IPS-18c (cell line): ENCODE measurements around the gene NEAT1.

ENCODE experiments used
- H3K4me3 ChIP-seq: 2 replicates; pipeline ENCODE4 v1.7.0; 2013; ENCODE audit warnings: low read depth, mild to moderate bottlenecking, low read length, moderate library complexity; ENCODE audit not compliant: insufficient read depth
- H3K9me3 ChIP-seq: one replicate; pipeline ENCODE4 v1.6.1; 2013; ENCODE audit warnings: mild to moderate bottlenecking, low read length, moderate library complexity; ENCODE audit not compliant: control insufficient read depth, insufficient read depth

The NEAT1 gene

DNA sequence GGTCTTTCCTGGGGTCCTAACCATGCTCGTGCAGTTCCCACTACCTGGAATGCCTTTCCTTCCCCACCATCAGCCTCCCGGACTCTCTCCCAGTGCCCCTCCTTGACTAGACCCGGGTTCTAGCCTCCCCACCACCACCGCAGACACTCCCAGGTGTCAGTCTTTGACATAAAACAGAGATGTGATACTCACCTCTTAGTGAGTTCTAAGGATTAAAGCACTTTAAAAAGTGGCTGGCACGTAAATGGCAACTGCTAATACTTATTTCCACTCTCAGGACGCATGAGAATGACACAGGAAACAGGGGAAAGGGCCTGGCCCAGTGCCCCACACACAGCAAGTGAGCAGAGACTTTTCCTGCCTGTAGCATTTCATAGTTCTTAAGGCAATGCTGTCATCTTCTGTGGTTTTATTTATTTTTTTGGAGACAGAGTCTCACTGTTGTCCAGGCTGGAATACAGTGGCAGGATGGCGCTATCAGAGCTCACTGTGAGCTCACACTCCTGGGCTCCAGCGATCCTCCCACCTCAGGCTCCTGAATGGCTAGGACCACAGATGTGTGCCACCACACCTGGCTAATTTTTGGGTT is 38.2 kb upstream of the NEAT1 start:
- H3K9me3 ChIP-seq, result no peaks in the 10 kb centered on the region
- no peak overlapping the region for H3K4me3 ChIP-seq

DNA sequence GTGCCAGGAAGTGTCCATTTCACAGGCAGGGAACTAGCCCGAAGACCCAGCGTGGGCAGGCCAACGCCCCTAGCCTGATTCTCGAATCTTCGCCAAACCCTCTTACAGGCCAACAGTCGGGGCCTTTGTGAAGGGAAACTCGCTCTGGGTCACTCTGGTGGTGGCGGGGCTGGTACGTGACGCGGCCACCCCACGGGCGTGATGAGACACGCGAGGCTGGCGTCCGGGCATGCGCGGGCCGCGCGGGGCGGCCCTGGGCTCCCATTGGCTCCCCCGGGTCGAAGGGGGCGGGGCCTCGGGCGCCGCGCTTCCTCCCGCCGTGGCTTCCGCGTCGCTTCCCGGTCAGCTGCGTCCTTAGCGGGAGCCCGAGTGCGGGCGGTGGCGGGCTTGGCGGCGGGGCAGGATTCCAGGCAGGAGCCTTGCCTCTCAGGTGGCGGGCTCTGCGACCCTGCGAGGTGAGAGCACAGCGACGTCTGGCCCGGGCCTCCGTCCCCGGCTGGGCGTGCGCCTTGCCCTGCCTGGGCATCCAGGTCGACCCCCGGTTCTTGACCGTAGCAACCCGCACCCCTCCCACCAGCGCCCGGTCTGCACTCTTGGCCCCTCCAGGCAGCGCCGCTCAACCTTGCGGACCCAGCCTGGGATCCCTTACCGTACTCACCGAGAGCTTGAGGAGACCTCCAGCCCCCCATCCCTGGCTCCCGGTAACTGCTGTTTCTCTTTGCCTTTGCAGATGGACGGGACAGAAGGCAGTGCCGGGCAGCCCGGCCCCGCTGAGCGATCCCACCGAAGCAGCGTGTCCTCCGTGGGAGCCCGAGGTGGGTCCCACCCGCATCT is 36.1 kb upstream of the NEAT1 start, which contains the start of gene FRMD8:
FRMD8 (plus strand) TSS at position 331 of the 834 bp plus-strand sequence; CDS start at position 731, 400 bp downstream.
- Histone ChIP-seq H3K9me3 (no peaks in the 10 kb centered on the region), H3K4me3 (peak within 1 kb of the TSS; percentile 89)

DNA sequence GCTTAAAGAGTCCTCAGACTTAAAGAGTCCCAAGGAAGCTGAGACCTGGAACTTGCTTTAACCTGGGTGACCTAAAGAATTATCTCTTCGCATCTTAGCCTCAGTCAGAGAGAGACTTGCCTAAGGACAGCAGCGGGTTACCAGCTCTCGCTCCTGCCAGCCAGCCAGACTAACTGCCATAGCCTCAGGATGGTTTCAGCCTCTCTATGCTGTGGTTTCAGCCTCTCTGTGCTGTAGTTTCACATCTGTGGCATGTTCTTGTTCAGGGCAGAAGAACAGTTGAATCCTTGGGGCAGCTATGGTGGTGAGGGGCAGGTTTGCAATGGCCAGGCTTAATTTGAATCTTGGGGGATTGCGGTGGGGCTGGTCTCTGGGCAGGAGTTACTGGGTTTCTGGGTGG is 33.9 kb upstream of the NEAT1 start:
- Histone ChIP-seq H3K4me3 (no peak overlapping the region), H3K9me3 (no peaks in the 10 kb centered on the region)

DNA sequence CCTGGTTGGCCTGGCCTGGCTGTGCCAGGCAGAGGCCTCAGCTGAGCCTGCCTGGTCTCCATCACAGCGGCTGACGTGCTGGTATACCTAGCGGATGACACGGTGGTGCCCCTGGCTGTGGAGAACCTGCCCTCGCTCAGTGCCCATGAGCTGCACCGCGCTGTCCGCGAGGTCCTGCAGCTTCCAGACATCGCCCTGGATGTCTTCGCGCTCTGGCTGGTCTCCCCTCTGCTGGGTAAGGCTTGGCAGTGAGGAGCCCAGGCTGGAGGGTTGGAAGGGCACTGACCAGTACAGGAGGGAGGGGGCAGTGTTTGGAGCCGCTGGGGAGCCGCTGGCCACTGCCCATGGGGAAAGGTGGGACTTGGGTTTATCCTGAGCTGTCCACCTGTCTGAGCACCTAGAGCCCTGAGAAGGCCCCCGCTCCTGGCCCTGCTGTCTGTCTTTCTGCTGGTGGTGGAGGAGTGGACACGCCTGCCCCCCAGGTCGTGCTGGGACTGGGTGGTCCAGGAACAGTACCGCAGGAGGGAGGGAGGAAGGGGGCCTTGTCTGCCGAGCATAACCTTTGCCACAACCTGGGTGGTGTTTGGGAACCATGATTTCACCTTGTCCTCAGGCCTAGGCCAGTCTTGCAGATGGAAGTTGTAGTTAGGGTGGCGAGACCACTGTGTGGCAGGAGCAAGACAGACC is 33.2 kb upstream of the NEAT1 start:
- Histone ChIP-seq H3K4me3 (no peak overlapping the region), H3K9me3 (no peaks in the 10 kb centered on the region)

DNA sequence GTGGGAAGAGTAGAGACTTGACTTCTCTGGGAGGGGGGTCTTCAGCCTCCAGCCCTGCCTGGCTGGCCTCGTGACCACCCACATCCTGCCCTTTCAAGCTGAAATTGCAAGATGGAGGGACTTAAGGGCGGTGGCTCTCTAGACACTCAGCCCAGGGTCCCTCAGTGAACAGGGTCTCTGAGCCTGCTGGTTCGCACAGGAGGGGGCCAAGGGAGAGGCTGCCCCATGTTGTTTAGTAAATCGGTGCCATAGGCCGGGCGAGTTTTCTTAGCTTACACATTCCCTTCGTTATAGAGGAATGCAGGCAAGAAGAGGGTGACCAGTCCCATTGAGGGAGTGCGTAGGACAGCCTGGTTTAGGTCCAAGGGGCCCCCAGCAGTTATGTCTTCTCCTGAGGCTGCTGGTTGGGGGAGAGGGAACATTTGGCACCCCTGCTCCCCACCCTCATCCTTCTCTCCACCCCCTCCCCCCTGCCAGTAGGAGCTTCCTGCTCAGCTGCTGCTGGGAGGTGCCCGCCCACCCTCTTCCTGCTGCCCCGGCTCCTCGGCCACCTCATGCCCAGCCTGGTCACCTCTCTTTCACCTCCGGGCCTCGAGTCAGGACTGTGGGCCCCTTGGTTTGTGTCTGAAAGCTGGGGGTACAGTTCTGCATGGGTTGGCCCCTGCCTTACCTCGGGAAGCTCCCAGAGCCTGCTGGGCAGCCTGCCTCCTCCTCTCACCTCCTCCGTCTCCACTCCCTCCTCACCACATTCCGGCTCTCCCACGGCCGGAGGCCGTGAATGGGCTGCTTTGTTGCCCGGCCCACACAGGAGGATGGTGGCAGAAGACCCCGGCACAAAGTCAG is 32.3 kb upstream of the NEAT1 start:
- Histone ChIP-seq H3K4me3 (no peak overlapping the region), H3K9me3 (no peaks in the 10 kb centered on the region)

DNA sequence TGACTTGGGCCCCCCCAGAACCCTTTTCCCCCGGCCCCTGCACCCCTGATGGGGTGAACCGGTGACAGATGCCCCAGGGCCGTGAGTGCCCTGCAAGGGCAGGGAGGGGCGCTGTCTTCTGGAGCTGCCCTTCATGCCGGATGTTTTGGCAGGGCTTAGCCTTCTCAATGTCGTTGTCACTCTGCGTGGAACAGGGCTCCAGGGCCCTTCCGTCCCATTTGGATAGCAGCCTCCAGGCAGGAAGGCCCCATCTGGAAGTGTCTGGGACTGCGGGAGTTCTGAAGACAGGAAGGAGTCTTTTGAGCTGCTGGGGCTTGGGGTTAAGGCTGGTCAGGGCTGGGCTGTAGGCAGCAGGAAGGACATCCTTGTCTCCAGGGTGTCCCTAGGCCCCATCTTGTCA is 31.6 kb upstream of the NEAT1 start:
- no peak overlapping the region for H3K4me3 ChIP-seq
- no peaks in the 10 kb centered on the region for H3K9me3 ChIP-seq

DNA sequence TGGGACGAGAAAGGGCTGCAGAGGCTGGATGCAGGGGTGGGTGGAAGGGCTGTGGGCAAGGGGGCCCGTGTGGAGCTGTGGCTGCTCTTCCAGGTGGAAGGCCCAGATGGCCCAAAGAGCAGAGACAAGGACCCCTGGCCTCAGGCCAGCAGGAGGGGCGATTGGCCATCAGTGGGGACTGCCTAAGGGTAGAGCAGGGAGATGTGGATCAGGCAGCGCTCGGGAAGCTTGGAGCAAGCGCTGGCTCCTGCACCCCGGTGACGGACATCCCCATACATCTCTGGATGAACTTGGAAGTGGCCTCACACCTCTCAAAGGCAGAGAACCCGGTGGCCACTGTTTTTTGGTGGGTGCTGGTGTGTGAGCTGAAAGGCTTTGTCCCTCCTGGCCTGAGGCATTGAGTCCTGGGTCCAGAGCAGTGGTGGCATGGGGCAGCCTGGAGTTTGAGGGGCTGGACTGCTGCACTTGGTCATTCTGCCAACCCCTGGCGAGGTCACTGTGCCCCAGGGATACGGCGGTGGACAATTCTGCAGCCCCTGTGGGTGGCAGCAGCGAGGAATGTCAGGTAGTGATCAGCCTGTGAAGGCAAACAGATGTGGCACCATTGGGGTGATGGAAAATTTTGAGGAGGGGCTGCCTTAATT is 30.3 kb upstream of the NEAT1 start:
- Histone ChIP-seq H3K9me3 (no peaks in the 10 kb centered on the region), H3K4me3 (no peak overlapping the region)

DNA sequence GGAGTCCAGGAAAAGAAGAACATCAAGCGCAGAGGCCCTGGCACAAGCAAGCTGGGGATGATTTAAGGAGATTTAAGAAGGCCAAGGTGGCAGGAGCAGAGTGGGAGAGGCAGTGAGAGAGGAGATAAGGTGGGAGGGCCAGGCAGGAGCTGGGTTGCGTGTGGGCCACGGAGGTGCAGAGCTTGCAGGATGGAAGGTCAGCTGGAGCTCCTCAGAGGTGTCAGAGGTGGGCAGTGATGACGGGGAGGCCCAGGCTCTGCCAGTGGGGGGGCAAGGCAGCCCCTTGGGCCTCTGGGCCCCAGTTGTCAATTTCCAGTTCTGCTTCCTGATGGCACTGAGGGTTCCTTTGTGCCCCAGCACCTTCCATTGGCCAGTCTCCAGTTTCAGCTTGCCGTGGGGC is 29.7 kb upstream of the NEAT1 start:
- Histone ChIP-seq H3K9me3 (no peaks in the 10 kb centered on the region), H3K4me3 (no peak overlapping the region)

DNA sequence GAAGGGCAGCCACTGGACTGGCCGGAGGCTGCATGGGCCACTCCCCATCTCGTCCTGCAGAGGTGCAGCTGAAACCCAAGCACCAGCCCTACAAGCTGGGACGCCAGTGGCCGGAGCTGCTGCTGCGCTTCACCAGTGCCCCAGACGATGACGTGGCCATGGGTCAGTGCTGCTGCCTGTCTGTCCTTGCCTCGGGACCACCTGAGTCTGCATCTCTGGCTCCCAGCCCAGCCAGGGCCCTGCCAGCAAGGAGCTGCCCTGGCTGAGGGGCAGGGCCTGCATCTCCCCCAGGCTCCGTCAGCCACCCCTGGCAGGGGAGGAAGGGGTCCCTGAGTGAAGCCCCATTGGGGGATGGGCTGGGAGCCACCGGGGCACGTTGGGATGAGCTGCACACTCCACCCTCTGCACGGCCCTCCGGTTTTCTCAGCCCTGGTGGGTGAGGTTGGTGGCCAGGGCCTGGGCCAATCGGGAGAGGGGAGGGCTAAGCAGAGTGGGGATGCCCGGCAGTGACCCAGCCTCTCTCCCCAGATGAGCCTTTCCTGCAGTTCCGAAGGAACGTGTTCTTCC is 29.0 kb upstream of the NEAT1 start:
- Histone ChIP-seq H3K9me3 (no peaks in the 10 kb centered on the region), H3K4me3 (no peak overlapping the region)

DNA sequence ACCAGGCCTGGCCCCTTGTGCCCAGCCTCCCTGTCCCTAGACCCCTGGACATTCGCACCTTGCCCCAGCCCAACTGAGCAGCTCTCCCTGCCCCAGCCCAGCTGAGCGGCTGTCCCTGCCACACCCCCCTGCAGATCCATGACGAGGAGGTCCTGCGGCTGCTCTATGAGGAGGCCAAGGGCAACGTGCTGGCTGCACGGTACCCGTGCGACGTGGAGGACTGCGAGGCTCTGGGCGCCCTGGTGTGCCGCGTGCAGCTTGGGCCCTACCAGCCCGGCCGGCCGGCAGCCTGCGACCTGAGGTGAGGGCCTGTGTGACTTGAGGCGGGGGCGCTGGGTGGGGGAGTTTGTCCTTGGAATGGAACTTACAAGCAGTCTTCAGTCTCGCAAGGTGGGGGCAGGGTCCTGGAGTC is 28.5 kb upstream of the NEAT1 start:
- H3K4me3 ChIP-seq, result no peak overlapping the region
- H3K9me3 ChIP-seq, result no peaks in the 10 kb centered on the region

DNA sequence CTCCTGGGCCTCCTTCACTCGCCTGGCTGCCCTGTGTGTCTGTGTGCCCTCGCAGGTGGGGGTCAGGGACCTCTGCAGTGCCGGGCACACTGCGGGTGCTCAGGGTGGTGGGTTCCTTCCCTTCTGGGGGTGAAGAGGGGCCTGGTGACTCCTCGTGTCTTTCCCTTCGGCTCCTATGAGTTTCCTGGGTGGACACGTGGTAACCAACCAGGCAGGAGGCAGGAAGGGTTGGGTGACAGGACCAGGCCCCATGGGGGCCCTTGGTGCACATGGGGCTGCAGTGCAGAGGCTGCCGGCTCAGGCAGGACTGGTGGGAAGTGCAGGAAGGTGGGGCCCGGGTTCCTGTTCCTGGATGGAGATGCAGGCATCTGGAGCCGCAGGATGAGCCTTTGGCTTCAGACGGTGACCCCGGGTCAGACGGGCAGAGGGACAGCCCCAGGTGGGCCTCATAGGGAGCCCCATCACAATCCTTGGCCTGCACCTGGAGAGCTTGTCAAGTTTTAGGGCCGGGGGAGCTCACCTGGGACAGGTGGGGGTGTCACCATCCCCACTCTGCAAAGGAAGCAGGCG is 26.6 kb upstream of the NEAT1 start:
- no peaks in the 10 kb centered on the region for H3K9me3 ChIP-seq
- no peak overlapping the region for H3K4me3 ChIP-seq

DNA sequence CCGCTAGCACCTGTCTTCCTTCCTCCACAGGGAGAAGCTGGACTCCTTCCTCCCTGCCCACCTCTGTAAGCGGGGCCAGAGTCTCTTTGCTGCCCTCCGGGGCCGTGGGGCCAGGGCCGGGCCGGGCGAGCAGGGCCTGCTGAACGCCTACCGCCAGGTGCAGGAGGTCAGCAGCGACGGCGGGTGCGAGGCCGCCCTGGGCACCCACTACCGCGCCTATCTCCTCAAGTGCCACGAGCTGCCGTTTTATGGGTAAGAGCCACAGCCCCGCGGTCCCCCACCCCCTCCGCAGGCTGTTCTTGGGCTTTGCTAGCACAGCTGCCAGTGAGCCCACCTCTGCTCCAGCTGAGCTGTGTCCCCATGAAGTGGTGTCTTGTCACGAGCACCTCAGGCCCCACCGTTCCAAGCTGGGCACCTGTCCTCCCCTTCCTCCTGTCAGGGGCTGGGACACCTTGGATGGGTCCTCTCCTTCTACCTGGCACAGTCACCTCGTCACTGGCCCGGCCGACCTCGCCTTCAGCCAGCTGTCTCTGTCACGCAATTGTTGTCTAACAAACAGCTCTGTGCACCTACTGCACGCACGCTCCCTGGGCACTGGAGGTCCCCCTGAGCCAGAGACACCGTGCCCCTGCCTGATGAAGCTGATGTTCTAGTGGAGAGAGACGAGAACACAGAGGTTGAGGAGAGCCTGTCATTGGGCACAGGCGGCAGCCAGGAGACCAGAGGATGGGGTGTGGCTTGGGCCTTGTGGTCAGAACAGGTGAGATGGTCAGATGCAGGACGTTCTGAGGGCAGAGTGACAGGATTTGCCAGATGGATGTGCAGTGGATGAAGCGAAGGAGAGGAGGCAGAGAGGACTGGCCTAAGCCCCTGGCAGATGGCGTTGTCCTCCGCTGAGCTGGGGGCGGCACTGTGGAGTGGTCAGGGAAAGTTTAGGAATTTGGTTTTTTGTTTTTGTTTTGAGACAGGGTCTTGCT is 25.5 kb upstream of the NEAT1 start:
- H3K9me3 ChIP-seq, result no peaks in the 10 kb centered on the region
- H3K4me3 ChIP-seq, result no peak overlapping the region

DNA sequence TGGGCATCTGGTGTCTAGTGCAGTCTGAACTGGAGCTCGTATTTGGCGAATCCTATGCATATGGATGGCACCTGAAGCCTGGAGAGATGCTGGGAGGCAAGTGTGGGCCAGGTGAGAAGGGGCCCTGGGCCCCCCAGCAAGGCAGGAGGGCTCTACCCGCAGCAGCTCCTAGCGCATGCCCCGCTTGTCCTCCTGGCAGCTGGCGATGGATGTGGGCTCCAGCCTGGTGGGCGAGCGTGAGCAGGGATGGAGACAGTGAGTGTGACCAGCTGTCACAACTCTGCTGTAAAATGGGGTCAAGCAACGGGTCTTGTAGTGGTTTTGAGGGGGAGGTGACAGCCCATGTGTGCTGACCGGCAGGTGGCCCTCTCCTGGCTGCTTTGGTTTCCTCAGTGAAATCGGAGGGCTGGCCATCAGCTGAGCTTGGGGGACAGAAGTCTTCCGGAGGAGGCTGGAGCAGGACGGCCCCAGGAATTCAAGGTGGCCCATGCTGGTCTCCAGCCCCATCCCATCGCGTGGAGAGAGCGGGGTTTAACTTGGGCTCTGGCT is 24.2 kb upstream of the NEAT1 start:
- no peaks in the 10 kb centered on the region for H3K9me3 ChIP-seq
- no peak overlapping the region for H3K4me3 ChIP-seq

DNA sequence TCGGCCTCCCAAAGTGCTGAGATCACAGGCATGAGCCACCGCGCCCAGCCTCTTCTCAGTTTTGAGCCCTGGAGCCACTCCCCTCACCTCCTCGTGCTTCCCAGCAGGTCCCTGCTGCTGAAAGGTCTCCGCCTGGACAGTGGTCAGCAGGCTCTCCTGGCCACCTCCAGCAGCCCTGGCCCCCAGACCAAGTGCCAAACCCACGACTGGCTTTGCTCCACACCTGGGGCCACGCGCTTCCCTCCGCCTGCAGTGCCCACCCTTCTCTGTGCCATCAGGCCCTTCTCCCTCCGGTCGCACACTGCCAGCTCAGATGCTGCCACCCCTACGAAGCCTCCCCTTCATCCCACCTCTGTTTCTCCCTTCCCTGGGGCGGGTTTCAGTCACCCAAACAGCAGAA is 23.3 kb upstream of the NEAT1 start:
- H3K4me3 ChIP-seq, result no peak overlapping the region
- H3K9me3 ChIP-seq, result no peaks in the 10 kb centered on the region

DNA sequence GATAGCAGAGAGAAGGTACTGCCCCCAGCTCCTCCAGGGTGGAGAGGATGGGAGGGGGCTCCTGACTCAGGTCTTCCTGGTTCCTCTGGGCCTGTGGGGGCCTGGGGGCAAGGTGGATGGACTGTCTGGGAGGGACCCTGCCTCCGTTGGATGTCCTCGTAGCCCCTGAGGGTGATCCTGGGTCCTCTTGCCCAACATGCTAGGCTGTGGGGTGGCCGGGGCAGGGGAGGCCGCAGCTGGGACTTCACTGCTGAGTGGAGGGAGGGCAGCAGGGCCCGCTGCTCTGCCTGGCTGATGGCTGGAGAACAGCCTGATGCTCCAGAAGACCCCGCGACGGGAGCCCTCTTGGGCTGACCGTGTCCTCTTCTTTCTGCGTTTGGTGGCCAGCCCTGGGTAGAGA is 22.8 kb upstream of the NEAT1 start:
- Histone ChIP-seq H3K9me3 (no peaks in the 10 kb centered on the region), H3K4me3 (no peak overlapping the region)
